Neural cell (in vitro differentiated cells): ENCODE measurements around the gene VASN. TPM values are rescaled to one million over a fixed set of nuclear protein-coding genes. Genes with fewer than 3 reads are reported as not detected.

Experiments used
- H2AFZ ChIP-seq: fragments of 200-600, 300-800 bp; sonication (generic), shearing (Covaris generic); 2 replicates; pipeline ENCODE4 v1.6.0; 2014; ENCODE audit warnings: low read depth, mild to moderate bottlenecking, antibody characterized with exemption, low read length, moderate library complexity
- H3F3A ChIP-seq: fragments of 200-600 bp; shearing (Covaris generic); 2 replicates; pipeline ENCODE4 v1.6.1; 2016; ENCODE audit warnings: mild to moderate bottlenecking, moderate library complexity, mixed read lengths, antibody characterized with exemption, low read length; ENCODE audit not compliant: insufficient read depth, poor library complexity, severe bottlenecking
- H3K27ac ChIP-seq: fragments of 200-600, 300-800 bp; sonication (generic), shearing (Covaris generic); 2 replicates; pipeline ENCODE4 v1.5.1; 2014; ENCODE audit warnings: mild to moderate bottlenecking, low read length, moderate library complexity
- H3K27me3 ChIP-seq: fragments of 300-800, 200-600 bp; sonication (generic), shearing (Covaris generic); 2 replicates; pipeline ENCODE4 v1.6.0; 2014; ENCODE audit warnings: mild to moderate bottlenecking, low read depth, low read length, moderate library complexity; ENCODE audit not compliant: insufficient read depth
- H3K36me3 ChIP-seq: fragments of 300-800, 200-600 bp; sonication (generic), shearing (Covaris generic); 2 replicates; pipeline ENCODE4 v1.5.1; 2014; ENCODE audit warnings: mild to moderate bottlenecking, antibody characterized with exemption, low read length, moderate library complexity; ENCODE audit not compliant: insufficient read depth
- H3K4me2 ChIP-seq: fragments of 300-800, 200-600 bp; sonication (generic), shearing (Covaris generic); 2 replicates; pipeline ENCODE4 v1.6.0; 2014; ENCODE audit warnings: mild to moderate bottlenecking, low read length
- H3K4me3 ChIP-seq: fragments of 300-800, 200-600 bp; sonication (generic), shearing (Covaris generic); 2 replicates; pipeline ENCODE4 v1.5.1; 2014; ENCODE audit warnings: mild to moderate bottlenecking, low read length, moderate library complexity
- H3K79me2 ChIP-seq: fragments of 200-600 bp; shearing (Covaris generic); replicated peaks from 2 replicates; pipeline ENCODE4 v1.6.0; 2014; ENCODE audit warnings: mild to moderate bottlenecking, low read length, moderate library complexity; ENCODE audit not compliant: insufficient read depth
- H3K9ac ChIP-seq: fragments of 300-800, 200-600 bp; sonication (generic), shearing (Covaris generic); 2 replicates; pipeline ENCODE4 v1.6.1; 2016; ENCODE audit warnings: mild to moderate bottlenecking, low read length, mixed read lengths
- H3K9me2 ChIP-seq: fragments of 200-600 bp; shearing (Covaris generic); 2 replicates; pipeline ENCODE4 v1.6.1; 2016; ENCODE audit warnings: mild to moderate bottlenecking, low read length, mixed read lengths; ENCODE audit not compliant: insufficient read depth
- H3K9me3 ChIP-seq: fragments of 200-600, 300-800 bp; sonication (generic), shearing (Covaris generic); 2 replicates; pipeline ENCODE4 v1.6.1; 2016; ENCODE audit warnings: mild to moderate bottlenecking, mixed run types, low read length, moderate library complexity, mixed read lengths
- H4K20me1 ChIP-seq: fragments of 200-600 bp; shearing (Covaris generic); 2 replicates; pipeline ENCODE4 v1.6.1; 2016; ENCODE audit warnings: mild to moderate bottlenecking, mixed run types; ENCODE audit not compliant: insufficient read depth
- CTCF ChIP-seq: fragments of 450-650 bp; IDR thresholded peaks from 2 replicates; pipeline ENCODE4 v1.5.1; 2014; ENCODE audit warnings: antibody characterized with exemption, mild to moderate bottlenecking, moderate library complexity; ENCODE audit not compliant: poor library complexity, severe bottlenecking
- EP300 ChIP-seq: fragments of 450-650 bp; conservative IDR thresholded peaks from 2 replicates; pipeline ENCODE4 v1.6.1; 2014; ENCODE audit warnings: antibody characterized with exemption, mild to moderate bottlenecking, moderate library complexity; ENCODE audit not compliant: poor library complexity, severe bottlenecking
- EZH2 ChIP-seq: fragments of 200-600, 300-800 bp; shearing (Covaris generic), sonication (generic); IDR thresholded peaks from 2 replicates; pipeline ENCODE4 v1.6.1; 2014; ENCODE audit warnings: antibody characterized with exemption, low read length, borderline replicate concordance, mild to moderate bottlenecking; ENCODE audit not compliant: insufficient read depth, poor library complexity, severe bottlenecking
- MXI1 ChIP-seq: fragments of 450-650 bp; conservative IDR thresholded peaks from 2 replicates; pipeline ENCODE4 v1.6.1; 2014; ENCODE audit warnings: antibody characterized with exemption, mild to moderate bottlenecking; ENCODE audit not compliant: poor library complexity, severe bottlenecking
- POLR2AphosphoS5 ChIP-seq: IDR thresholded peaks from 2 replicates; pipeline ENCODE4 v1.6.1; 2012
- RAD21 ChIP-seq: fragments of 450-650 bp; conservative IDR thresholded peaks from 2 replicates; pipeline ENCODE4 v1.6.1; 2014; ENCODE audit warnings: antibody characterized with exemption, mild to moderate bottlenecking, moderate library complexity
- REST ChIP-seq: IDR thresholded peaks from 2 replicates; pipeline ENCODE4 v1.6.1; 2012; ENCODE audit warnings: borderline replicate concordance
- SMC3 ChIP-seq: fragments of 450-650 bp; conservative IDR thresholded peaks from 2 replicates; pipeline ENCODE4 v1.6.1; 2014; ENCODE audit warnings: antibody characterized with exemption, mild to moderate bottlenecking, moderate library complexity; ENCODE audit not compliant: poor library complexity
- TAF1 ChIP-seq: IDR thresholded peaks from 2 replicates; pipeline ENCODE4 v1.6.1; 2012; ENCODE audit warnings: low read depth
- polyA plus RNA-seq: library from polyadenylated mRNA; depleted of rRNA; stranded (reverse); fragments of >200 nt; gene quantifications from 2 replicates; pipeline ENCODE4 v1.2.3, GENCODE V29; 2014
- small RNA-seq, 3 experiments: library from RNA; depleted of rRNA; stranded (forward); fragments of <200 nt; gene quantifications; one replicate each; pipeline ENCODE3, GENCODE V24; 2012

Gene VASN
- polyA plus RNA-seq, 1 donor from 2014 or later = 0.57 TPM

- H3K79me2 ChIP-seq = peaks cover 13% of the 10 kb centered on the region
- no peak overlapping the region for H2AFZ ChIP-seq
- no peaks in the 10 kb centered on the region for H3K9me2 ChIP-seq
- TF ChIP-seq POLR2AphosphoS5 = no peak
- TF ChIP-seq EZH2 = no peak
- no peak for TF ChIP-seq TAF1
- TF ChIP-seq MXI1 = no peak
- no peak for TF ChIP-seq SMC3
- no peak for TF ChIP-seq CTCF
- no peak for TF ChIP-seq EP300
- no peak for TF ChIP-seq RAD21
- TF ChIP-seq REST = no peak
- no peaks in the 10 kb centered on the region for H3K36me3 ChIP-seq
- no peaks in the 10 kb centered on the region for H3K27me3 ChIP-seq
- H3K9me3 ChIP-seq = no peaks in the 10 kb centered on the region
- H3K4me2 ChIP-seq = no peak overlapping the region
- no peaks in the 10 kb centered on the region for H3F3A ChIP-seq
- no peaks in the 10 kb centered on the region for H4K20me1 ChIP-seq
- no peak overlapping the region for H3K4me3 ChIP-seq
- H3K9ac ChIP-seq = no peak overlapping the region
- no peak overlapping the region for H3K27ac ChIP-seq
Measured at GRCh38 chr16:4428500-4428899, 56.9 kb downstream of the VASN start.

GRCh38 chr16:4431023-4431422 lies 59.4 kb downstream of the VASN start:
- H3K4me2 ChIP-seq = no peak overlapping the region

More at GRCh38 chr16:4431023-4431422, 59.4 kb downstream of the VASN start:
- H3K36me3 ChIP-seq = no peaks in the 10 kb centered on the region
- no peaks in the 10 kb centered on the region for H3K9me3 ChIP-seq
- TF ChIP-seq CTCF (no peak), MXI1 (no peak), EZH2 (no peak), RAD21 (no peak), EP300 (no peak), POLR2AphosphoS5 (no peak)
- no peak overlapping the region for H3K9ac ChIP-seq
- H3K27me3 ChIP-seq = no peaks in the 10 kb centered on the region
- H2AFZ ChIP-seq = no peak overlapping the region
- no peaks in the 10 kb centered on the region for H3K9me2 ChIP-seq
- no peaks in the 10 kb centered on the region for H4K20me1 ChIP-seq
- H3K79me2 ChIP-seq = peaks cover 13% of the 10 kb centered on the region
- H3K27ac ChIP-seq = no peak overlapping the region
- H3K4me3 ChIP-seq = no peak overlapping the region
- H3F3A ChIP-seq = no peaks in the 10 kb centered on the region

Small RNAs within 50 kb of the gene (small RNA-seq; reads per million reads assigned to genes)
- 0 reads per million in 3 experiments for gene AC012676.2

Other genes starting within 250 kb of the VASN start
- not detected in 2 replicates for gene SRL, start 129.8 kb upstream of the VASN start, polyA plus RNA-seq
- 4.4 and 6.3 TPM in 2 replicates for gene TFAP4, start 98.8 kb upstream of the VASN start, polyA plus RNA-seq
- 2.6 and 3.2 TPM in 2 replicates for gene GLIS2, start 55.8 kb upstream of the VASN start, polyA plus RNA-seq
- gene PAM16, start 20.5 kb upstream of the VASN start, polyA plus RNA-seq = 125 and 145 TPM in 2 replicates
- gene CORO7, start 44.7 kb downstream of the VASN start, polyA plus RNA-seq = 57.6 and 65.3 TPM in 2 replicates
- gene DNAJA3, start 54.0 kb downstream of the VASN start, polyA plus RNA-seq = 44.8 and 60.0 TPM in 2 replicates
- 6.3 and 10.0 TPM in 2 replicates for gene NMRAL1, start 102.8 kb downstream of the VASN start, polyA plus RNA-seq
- 62.9 and 79.4 TPM in 2 replicates for gene HMOX2, start 104.5 kb downstream of the VASN start, polyA plus RNA-seq
- 16.4 and 18.8 TPM in 2 replicates for gene CDIP1, start 166.9 kb downstream of the VASN start, polyA plus RNA-seq
- gene C16orf96, start 184.5 kb downstream of the VASN start, polyA plus RNA-seq = 0.21 and 0.26 TPM in 2 replicates
- 3.3 and 4.1 TPM in 2 replicates for gene UBALD1, start 243.0 kb downstream of the VASN start, polyA plus RNA-seq